Right atrium auricular region (tissue), 2 donors: Measurements from ENCODE around the gene ZSCAN16. TPM values are rescaled to one million over a fixed set of nuclear protein-coding genes. Genes with fewer than 3 reads are reported as not detected.

Experiments
- total RNA-seq, 2 donors: library from RNA; depleted of rRNA; stranded (reverse); fragments of >200 nt; gene quantifications; one replicate each; pipeline ENCODE4 v1.1.0, GENCODE V29; 2016

ZSCAN16 gene
- total RNA-seq, 2 donors from 2014 or later: 1.2 to 3.1 TPM

Other genes with a start within 250 kb of the ZSCAN16 start
- not detected for gene OR2B2, start 212.2 kb upstream of the ZSCAN16 start, total RNA-seq
- not detected for gene OR2B6, start 167.4 kb upstream of the ZSCAN16 start, total RNA-seq
- 1 to 10 TPM in 1 of 2 donors, under 1 TPM in 1; 0.47 to 1.1 TPM for gene ZNF165, start 44.0 kb upstream of the ZSCAN16 start, total RNA-seq
- gene ZKSCAN8, start 17.3 kb downstream of the ZSCAN16 start, total RNA-seq: 10 to 100 TPM; 10.4 to 13.1 TPM
- 10 to 100 TPM in 1 of 2 donors, 1 to 10 TPM in 1; 5.8 to 10.1 TPM for gene ZSCAN9, start 100.7 kb downstream of the ZSCAN16 start, total RNA-seq
- 1 to 10 TPM; 1.8 to 2.0 TPM for gene ZKSCAN4, start 127.7 kb downstream of the ZSCAN16 start, total RNA-seq
- gene NKAPL, start 134.7 kb downstream of the ZSCAN16 start, total RNA-seq: 1 to 10 TPM; 3.1 to 5.1 TPM
- gene ZSCAN26, start 142.5 kb downstream of the ZSCAN16 start, total RNA-seq: 10 to 100 TPM; 11.2 to 13.3 TPM
- gene PGBD1, start 157.0 kb downstream of the ZSCAN16 start, total RNA-seq: 1 to 10 TPM; 1.8 to 4.1 TPM
- gene ZSCAN31, start 211.5 kb downstream of the ZSCAN16 start, total RNA-seq: 10 to 100 TPM in 1 of 2 donors, 1 to 10 TPM in 1; 9.9 to 14.5 TPM
- gene ZKSCAN3, start 225.3 kb downstream of the ZSCAN16 start, total RNA-seq: 1 to 10 TPM; 2.3 to 3.7 TPM